DOHH2 (cell line): Measurements from ENCODE around the gene ENPP7.

ENCODE experiments used
- H3F3A ChIP-seq: fragments of 200-600 bp; sonication (generic), shearing (Covaris generic); 2 replicates; pipeline ENCODE4 v1.6.0; 2016; ENCODE audit warnings: antibody characterized with exemption, mild to moderate bottlenecking; ENCODE audit not compliant: control insufficient read depth, insufficient read depth
- H3K27ac ChIP-seq: fragments of 200-600 bp; sonication (generic); 2 replicates; pipeline ENCODE4 v1.5.1; 2014; ENCODE audit warnings: low read depth, mild to moderate bottlenecking, low read length, moderate library complexity
- H3K27me3 ChIP-seq: fragments of 200-600 bp; sonication (generic); 2 replicates; pipeline ENCODE4 v1.6.1; 2014; ENCODE audit warnings: mild to moderate bottlenecking, low read length, mixed read lengths; ENCODE audit not compliant: control insufficient read depth
- H3K36me3 ChIP-seq: fragments of 200-600 bp; sonication (generic); 2 replicates; pipeline ENCODE4 v1.6.1; 2014; ENCODE audit warnings: mild to moderate bottlenecking, low read length, moderate library complexity, mixed read lengths; ENCODE audit not compliant: control insufficient read depth
- H3K4me1 ChIP-seq: fragments of 200-600 bp; sonication (generic); 2 replicates; pipeline ENCODE4 v1.6.1; 2014; ENCODE audit warnings: mild to moderate bottlenecking, low read length, mixed read lengths; ENCODE audit not compliant: control insufficient read depth
- H3K4me2 ChIP-seq: fragments of 200-600 bp; sonication (generic); 2 replicates; pipeline ENCODE4 v1.6.0; 2014; ENCODE audit warnings: mild to moderate bottlenecking, low read length, moderate library complexity
- H3K4me3 ChIP-seq: fragments of 200-600 bp; sonication (generic); 2 replicates; pipeline ENCODE4 v1.5.1; 2014; ENCODE audit warnings: mild to moderate bottlenecking, low read length, mixed read lengths
- H3K79me2 ChIP-seq: fragments of 200-600 bp; sonication (generic); 2 replicates; pipeline ENCODE4 v1.6.1; 2014; ENCODE audit warnings: mild to moderate bottlenecking, low read length, mixed read lengths; ENCODE audit not compliant: control insufficient read depth
- H3K9me2 ChIP-seq: fragments of 200-600 bp; sonication (generic); replicated peaks from 2 replicates; pipeline ENCODE4 v1.6.1; 2014; ENCODE audit warnings: mild to moderate bottlenecking, low read length, mixed read lengths; ENCODE audit not compliant: control insufficient read depth
- H3K9me3 ChIP-seq: fragments of 200-600 bp; sonication (generic); 2 replicates; pipeline ENCODE4 v1.6.1; 2014; ENCODE audit warnings: antibody characterized with exemption, low read length, mixed read lengths; ENCODE audit not compliant: control insufficient read depth, insufficient read depth
- H4K20me1 ChIP-seq: fragments of 200-600 bp; sonication (generic); 2 replicates; pipeline ENCODE4 v1.6.0; 2014; ENCODE audit warnings: low read depth, mild to moderate bottlenecking, antibody characterized with exemption, low read length, moderate library complexity; ENCODE audit not compliant: control insufficient read depth, insufficient read depth
- EZH2phosphoT487 ChIP-seq: fragments of 200-600 bp; sonication (generic); IDR thresholded peaks from 2 replicates; pipeline ENCODE4 v1.6.1; 2017; ENCODE audit warnings: borderline replicate concordance, mild to moderate bottlenecking, antibody characterized with exemption, low read length, moderate library complexity, mixed read lengths
- TF ChIP-seq, protein P1 (sequence below): fragments of 200-600 bp; sonication (generic); IDR thresholded peaks from one replicate; pipeline ENCODE4 v1.5.1; 2014; ENCODE audit warnings: antibody characterized with exemption, mild to moderate bottlenecking, low read depth, low read length; ENCODE audit not compliant: poor library complexity, severe bottlenecking

The ENPP7 gene

DNA sequence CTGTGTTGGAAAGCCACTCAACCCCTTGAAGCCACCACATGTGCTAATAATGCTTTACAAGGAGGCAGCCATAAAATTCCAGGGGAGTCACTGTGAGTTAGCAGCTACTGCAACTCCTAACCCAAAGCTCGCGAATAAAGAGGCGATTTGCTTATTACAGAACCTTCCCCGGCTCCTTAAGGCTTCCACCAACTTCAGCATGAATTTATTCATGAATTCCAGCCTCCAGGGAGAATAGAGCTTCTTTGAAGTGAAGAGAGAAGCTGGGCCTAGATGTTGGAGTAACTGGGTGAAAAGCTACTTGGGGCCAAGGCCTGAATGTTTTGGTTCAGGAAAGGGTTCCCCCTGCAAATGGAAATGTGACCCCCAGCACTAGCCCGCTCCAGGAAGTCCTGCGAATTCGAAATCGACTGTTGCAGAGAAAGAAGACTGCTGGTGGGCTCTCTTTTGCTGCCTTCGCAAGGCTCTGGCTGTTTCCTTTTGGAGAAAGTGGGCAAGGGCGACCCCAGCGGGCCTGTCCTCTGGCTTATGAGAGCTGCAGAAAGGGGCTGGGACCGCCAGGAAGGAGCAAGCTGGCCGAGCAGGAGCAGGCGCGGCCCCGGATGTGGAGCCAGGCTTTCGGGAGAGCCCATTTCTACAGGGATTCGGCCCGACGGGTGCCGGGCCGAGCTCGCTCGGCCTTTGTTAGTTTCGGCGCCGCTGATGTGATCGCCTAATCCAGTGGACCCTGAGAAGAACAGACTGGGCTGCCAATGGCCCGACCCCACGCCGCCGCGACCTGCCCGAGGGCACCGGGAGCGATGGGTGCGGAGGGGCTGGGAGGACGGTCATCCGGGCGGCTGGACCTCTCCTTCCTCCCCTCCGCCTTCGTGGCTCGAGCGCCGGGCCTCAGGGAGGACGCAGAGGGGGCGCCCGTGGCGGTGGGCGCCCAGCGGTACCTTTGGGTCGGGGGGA, 58.5 kb downstream of the ENPP7 start:
- Histone ChIP-seq H3F3A (peaks cover 5% of the 10 kb centered on the region), H3K9me3 (no peaks in the 10 kb centered on the region), H3K27ac (no peak overlapping the region), H3K9me2 (no peaks in the 10 kb centered on the region), H3K27me3 (peaks cover 26% of the 10 kb centered on the region), H3K4me2 (no peak overlapping the region), H3K36me3 (peaks cover 14% of the 10 kb centered on the region), H3K4me1 (peaks cover 3% of the 10 kb centered on the region; the same call in 1 of the 2 replicates), H3K4me3 (no peak overlapping the region), H3K79me2 (no peaks in the 10 kb centered on the region), H4K20me1 (peaks cover 7% of the 10 kb centered on the region)
- TF ChIP-seq, protein P1, sequence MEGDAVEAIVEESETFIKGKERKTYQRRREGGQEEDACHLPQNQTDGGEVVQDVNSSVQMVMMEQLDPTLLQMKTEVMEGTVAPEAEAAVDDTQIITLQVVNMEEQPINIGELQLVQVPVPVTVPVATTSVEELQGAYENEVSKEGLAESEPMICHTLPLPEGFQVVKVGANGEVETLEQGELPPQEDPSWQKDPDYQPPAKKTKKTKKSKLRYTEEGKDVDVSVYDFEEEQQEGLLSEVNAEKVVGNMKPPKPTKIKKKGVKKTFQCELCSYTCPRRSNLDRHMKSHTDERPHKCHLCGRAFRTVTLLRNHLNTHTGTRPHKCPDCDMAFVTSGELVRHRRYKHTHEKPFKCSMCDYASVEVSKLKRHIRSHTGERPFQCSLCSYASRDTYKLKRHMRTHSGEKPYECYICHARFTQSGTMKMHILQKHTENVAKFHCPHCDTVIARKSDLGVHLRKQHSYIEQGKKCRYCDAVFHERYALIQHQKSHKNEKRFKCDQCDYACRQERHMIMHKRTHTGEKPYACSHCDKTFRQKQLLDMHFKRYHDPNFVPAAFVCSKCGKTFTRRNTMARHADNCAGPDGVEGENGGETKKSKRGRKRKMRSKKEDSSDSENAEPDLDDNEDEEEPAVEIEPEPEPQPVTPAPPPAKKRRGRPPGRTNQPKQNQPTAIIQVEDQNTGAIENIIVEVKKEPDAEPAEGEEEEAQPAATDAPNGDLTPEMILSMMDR = no peak
- no peak for TF ChIP-seq EZH2phosphoT487

GRCh38 chr17:79789943-79790804, 59.4 kb downstream of the ENPP7 start:
- H3K9me3 ChIP-seq = no peaks in the 10 kb centered on the region
- peaks cover 5% of the 10 kb centered on the region for H3F3A ChIP-seq
- no peak overlapping the region for H3K4me2 ChIP-seq
- no peak overlapping the region for H3K27ac ChIP-seq
- H3K36me3 ChIP-seq = peaks cover 12% of the 10 kb centered on the region; the same call in 1 of the 2 replicates
- peaks cover 7% of the 10 kb centered on the region for H4K20me1 ChIP-seq
- TF ChIP-seq EZH2phosphoT487 = no peak
- TF ChIP-seq, protein P1 = peak; percentile 79
- peaks cover 3% of the 10 kb centered on the region; the same call in 1 of the 2 replicates for H3K4me1 ChIP-seq
- no peaks in the 10 kb centered on the region for H3K9me2 ChIP-seq
- H3K4me3 ChIP-seq = no peak overlapping the region
- peaks cover 4% of the 10 kb centered on the region; the same call in 1 of the 2 replicates for H3K79me2 ChIP-seq
- H3K27me3 ChIP-seq = peaks cover 26% of the 10 kb centered on the region

DNA sequence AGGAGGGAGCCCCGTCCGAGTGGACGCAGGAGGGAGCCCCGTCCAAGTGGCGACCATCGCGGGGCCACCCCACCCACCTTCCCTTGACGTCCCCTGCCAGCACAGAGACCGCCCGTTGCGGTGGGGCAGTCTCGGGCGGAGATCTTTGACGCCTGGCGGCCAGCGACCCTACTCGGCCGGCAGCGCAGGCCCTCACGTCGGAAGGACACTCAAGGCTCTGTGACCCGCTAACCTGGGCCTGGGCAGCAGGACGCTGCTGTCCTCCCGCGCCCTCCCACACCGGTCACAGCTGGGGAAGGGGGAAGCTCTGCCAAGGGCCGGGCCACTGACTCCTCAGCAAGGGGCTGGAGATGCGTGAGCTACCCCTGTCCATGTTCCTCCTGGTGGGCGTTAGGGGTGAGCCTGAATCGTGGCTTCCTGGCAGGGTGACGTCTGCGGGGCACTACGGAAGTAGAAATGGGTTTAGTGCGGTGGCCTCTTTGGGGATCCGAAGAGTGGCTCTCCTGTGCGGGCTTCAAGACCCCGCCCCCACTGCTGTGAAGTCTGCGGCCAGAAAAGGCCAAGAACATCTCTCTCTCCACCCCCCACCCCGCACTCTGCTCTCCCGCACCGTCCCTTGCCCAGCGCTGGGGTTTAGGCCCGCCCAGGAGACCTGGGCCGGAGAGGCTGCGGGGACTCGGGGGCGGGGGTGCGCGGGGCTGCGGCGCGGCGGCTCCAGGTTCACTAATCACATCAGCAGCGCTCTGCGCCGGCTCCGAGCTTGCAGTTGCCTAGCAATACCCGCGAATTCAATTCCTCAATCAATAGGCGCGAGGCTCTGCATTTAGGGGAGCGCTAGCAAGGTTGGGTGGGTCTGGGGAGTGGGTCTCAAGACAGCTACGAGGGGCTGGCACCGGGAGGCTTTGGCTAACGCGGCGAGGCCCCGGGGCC, 60.3 kb downstream of the ENPP7 start:
- no peaks in the 10 kb centered on the region for H3K9me2 ChIP-seq
- H3K27me3 ChIP-seq = peaks cover 26% of the 10 kb centered on the region
- H3K27ac ChIP-seq = no peak overlapping the region
- no peak overlapping the region for H3K4me3 ChIP-seq
- H3K36me3 ChIP-seq = peaks cover 12% of the 10 kb centered on the region; the same call in 1 of the 2 replicates
- H3F3A ChIP-seq = peaks cover 5% of the 10 kb centered on the region
- no peak overlapping the region for H3K4me2 ChIP-seq
- H3K4me1 ChIP-seq = peaks cover 7% of the 10 kb centered on the region
- H4K20me1 ChIP-seq = peaks cover 5% of the 10 kb centered on the region
- no peaks in the 10 kb centered on the region for H3K9me3 ChIP-seq
- peaks cover 8% of the 10 kb centered on the region for H3K79me2 ChIP-seq
- no peak; the same call in 1 of the 2 replicates for TF ChIP-seq EZH2phosphoT487
- TF ChIP-seq, protein P1 = no peak
